IMR-90 (cell line): ENCODE measurements around the gene HOXB6.

Source experiments
- CTCF ChIP-seq: conservative IDR thresholded peaks from 2 replicates; pipeline ENCODE4 v1.5.1; 2012; ENCODE audit warnings: mild to moderate bottlenecking, low read depth, low read length, improper control_type of control experiment
- FOS ChIP-seq: fragments of 150-350 bp; IDR thresholded peaks from 2 replicates; pipeline ENCODE4 v1.6.1; 2016; ENCODE audit warnings: low read depth, low read length
- MAFK ChIP-seq: IDR thresholded peaks from 2 replicates; pipeline ENCODE4 v1.6.1; 2012; ENCODE audit warnings: low read depth, low read length, improper control_type of control experiment
- MAZ ChIP-seq: IDR thresholded peaks from 2 replicates; pipeline ENCODE4 v1.6.1; 2012; ENCODE audit warnings: low read depth, mild to moderate bottlenecking, low read length, improper control_type of control experiment, moderate library complexity, borderline replicate concordance
- POLR2A ChIP-seq: IDR thresholded peaks from 2 replicates; pipeline ENCODE4 v1.6.1; 2012; ENCODE audit warnings: mild to moderate bottlenecking, low read depth, low read length
- RAD21 ChIP-seq: IDR thresholded peaks from 2 replicates; pipeline ENCODE4 v1.6.1; 2012; ENCODE audit warnings: low read length, improper control_type of control experiment
- RCOR1 ChIP-seq: IDR thresholded peaks from 2 replicates; pipeline ENCODE4 v1.6.1; 2012; ENCODE audit warnings: mild to moderate bottlenecking, low read length, improper control_type of control experiment; ENCODE audit not compliant: insufficient replicate concordance
- SMC3 ChIP-seq: fragments of 150-350 bp; IDR thresholded peaks from 2 replicates; pipeline ENCODE4 v1.6.1; 2016; ENCODE audit warnings: low read depth, mild to moderate bottlenecking, antibody characterized with exemption, low read length, moderate library complexity
- USF2 ChIP-seq: fragments of 150-350 bp; IDR thresholded peaks from 2 replicates; pipeline ENCODE4 v1.6.1; 2017; ENCODE audit warnings: mild to moderate bottlenecking, antibody characterized with exemption, low read length, low read depth

GRCh38 chr17:48556229-48556575 lies 48.6 kb downstream of the HOXB6 start:
- no peak for TF ChIP-seq POLR2A
- TF ChIP-seq CTCF: no peak
- no peak for TF ChIP-seq USF2
- TF ChIP-seq FOS: no peak
- TF ChIP-seq SMC3: no peak
- no peak for TF ChIP-seq RAD21
- TF ChIP-seq RCOR1: no peak
- TF ChIP-seq MAFK: no peak
- no peak for TF ChIP-seq MAZ
